NCI-H460 (cell line): ENCODE results near the gene MEX3C. TPM values are rescaled to one million over a fixed set of nuclear protein-coding genes. Genes with fewer than 3 reads are reported as not detected.

Source experiments
- total RNA-seq: library from RNA; depleted of rRNA; stranded (reverse); fragments of >200 nt; shearing (Covaris generic); gene quantifications from 2 replicates; pipeline ENCODE4 v1.2.3, GENCODE V29; 2014; rRNA removed

MEX3C gene
- total RNA-seq, 1 experiment from 2014 or later = 53.0 TPM

Other genes with a start within 250 kb of the MEX3C start
- 2.7 and 4.0 TPM in 2 replicates for gene ELAC1, start 229.6 kb downstream of the MEX3C start, total RNA-seq
- 65.5 and 72.2 TPM in 2 replicates for gene SMAD4, start 167.5 kb downstream of the MEX3C start, total RNA-seq